HepG2 (cell line): ENCODE results near the gene CD200. TPM values are rescaled to one million over a fixed set of nuclear protein-coding genes. Genes with fewer than 3 reads are reported as not detected.
A peak's percentile ranks its signal among the peaks of the same experiment; 100 is the strongest.

ENCODE experiments used
- ATAC-seq: fragments of 200-7000 bp; cut with Tn5 transposase; 3 replicates; pipeline ENCODE4 v1.9.1; 2020; ENCODE audit warnings: mild to moderate bottlenecking, moderate library complexity
- BruUV-seq: library from RNA; stranded (reverse); fragments of 400-500 nt; replicated peaks from 2 replicates; lab custom pipeline; 2021; lab: Mats Ljungman, UMichigan
- CTCF ChIA-PET: fragments of 300-600 bp; formaldehyde crosslinking; extraction: SDS; loops from one replicate; lab custom pipeline; 2021; ENCODE audit warnings: low total read pairs, inconsistent platforms, low intra/inter-chr PET ratio; lab: Yijun Ruan, JAX
- POLR2A ChIA-PET: fragments of 350-600 bp; sonication (Branson Sonifier 250); formaldehyde crosslinking; loops from one replicate; lab custom pipeline; 2020; ENCODE audit warnings: antibody characterized with exemption, inconsistent platforms; lab: Yijun Ruan, JAX
- DNase-seq: peaks from one replicate; pipeline ENCODE4 v3.0.0-alpha.2; 2015; ENCODE audit warnings: low spot score
- FAIRE-seq: peaks from 3 replicates; lab custom pipeline; 2011; peaks lifted over from hg19 to GRCh38; lab: Jason Lieb, UNC
- H2AFZ ChIP-seq: one replicate; pipeline ENCODE4 v1.6.1; 2011; ENCODE audit warnings: low read length, inconsistent platforms
- H3K27ac ChIP-seq: fragments of 300-600 bp; 3 replicates; pipeline ENCODE4 v1.8.0; 2011; ENCODE audit warnings: mixed run types, mild to moderate bottlenecking, mixed read lengths, low read length, inconsistent platforms; ENCODE audit not compliant: insufficient read depth; ENCODE audit errors: extremely low read length
- H3K27me3 ChIP-seq, 2 experiments: fragments of 200-600 bp in 1 of 2; 2 replicates in 1 of 2; 3 replicates in 1 of 2; pipeline versions ENCODE4 v1.6.0 to v1.8.0; 2011; ENCODE audit warnings: low read length in 2 of 2, mild to moderate bottlenecking in 2 of 2, moderate library complexity in 2 of 2, inconsistent platforms in 1 of 2; ENCODE audit not compliant: insufficient read depth in 2 of 2, control insufficient read depth in 1 of 2
- H3K36me3 ChIP-seq, 2 experiments: fragments of 200-600 bp in 1 of 2; replicated peaks in 1 of 2; 2 replicates in 1 of 2; 3 replicates in 1 of 2; pipeline versions ENCODE4 v1.5.1 to v1.8.0; 2011; ENCODE audit warnings: low read length in 2 of 2, inconsistent platforms in 1 of 2; ENCODE audit not compliant: insufficient read depth in 2 of 2, control insufficient read depth in 1 of 2
- H3K4me1 ChIP-seq: 2 replicates; pipeline ENCODE4 v1.5.1; 2012; ENCODE audit warnings: low read length, inconsistent platforms; ENCODE audit not compliant: insufficient read depth
- H3K4me2 ChIP-seq: 2 replicates; pipeline ENCODE4 v1.6.0; 2011; ENCODE audit warnings: low read depth, low read length, inconsistent platforms
- H3K4me3 ChIP-seq, 3 experiments: fragments of 200-600 bp in 1 of 3; sonication (generic), shearing (Covaris generic) in 1 of 3; replicated peaks in 1 of 3; 2 replicates each; pipeline ENCODE4 v1.5.1; 2011 to 2016; ENCODE audit warnings: low read length in 3 of 3, inconsistent platforms in 2 of 3, low read depth in 2 of 3, mild to moderate bottlenecking in 2 of 3, control low read depth in 1 of 3, mixed read lengths in 1 of 3; ENCODE audit not compliant: insufficient read depth in 1 of 3
- H3K79me2 ChIP-seq: one replicate; pipeline ENCODE4 v1.6.1; 2011; ENCODE audit warnings: low read length, inconsistent platforms; ENCODE audit not compliant: insufficient read depth
- H3K9ac ChIP-seq: 2 replicates; pipeline ENCODE4 v1.6.0; 2011; ENCODE audit warnings: mild to moderate bottlenecking, low read depth, low read length, inconsistent platforms; ENCODE audit not compliant: insufficient read depth
- H3K9me3 ChIP-seq: 2 replicates; pipeline ENCODE4 v1.5.1; 2012; ENCODE audit warnings: mild to moderate bottlenecking, low read length
- H4K20me1 ChIP-seq: 2 replicates; pipeline ENCODE4 v1.6.0; 2011; ENCODE audit warnings: inconsistent platforms, mild to moderate bottlenecking, low read length, moderate library complexity; ENCODE audit not compliant: insufficient read depth
- DPF2 ChIP-seq: sonication (generic); formaldehyde crosslinking; IDR thresholded peaks from 2 replicates; pipeline ENCODE4 v1.4.0; 2020; ENCODE audit warnings: mild to moderate bottlenecking, low read depth, missing genetic modification reagents, borderline replicate concordance
- GLI4 ChIP-seq: sonication (generic); formaldehyde crosslinking; IDR thresholded peaks from 2 replicates; pipeline ENCODE4 v1.5.1; 2020; ENCODE audit warnings: missing genetic modification reagents, mild to moderate bottlenecking, moderate library complexity, borderline replicate concordance
- PHB2 ChIP-seq: fragments of 450-650 bp; IDR thresholded peaks from 2 replicates; pipeline ENCODE4 v1.6.1; 2018; ENCODE audit not compliant: partially characterized antibody
- POGZ ChIP-seq: sonication (generic); formaldehyde crosslinking; IDR thresholded peaks from 2 replicates; pipeline ENCODE4 v1.4.0; 2020; ENCODE audit warnings: mild to moderate bottlenecking, missing genetic modification reagents
- SALL1 ChIP-seq: sonication (generic); formaldehyde crosslinking; IDR thresholded peaks from 2 replicates; pipeline ENCODE4 v1.8.0; 2022; ENCODE audit warnings: mild to moderate bottlenecking, missing genetic modification reagents
- SOX13 ChIP-seq, 3 experiments: fragments of 450-650 bp in 1 of 3; sonication (generic) in 1 of 3; formaldehyde crosslinking in 1 of 3; IDR thresholded peaks in 2 of 3; conservative IDR thresholded peaks in 1 of 3; 2 replicates each; pipeline versions ENCODE4 v1.5.0 to v1.6.1; 2016 to 2020; ENCODE audit warnings: antibody characterized with exemption in 1 of 3, mild to moderate bottlenecking in 1 of 3, missing compliant biosample characterization in 1 of 3, missing genetic modification reagents in 1 of 3, moderate library complexity in 1 of 3
- ZNF558 ChIP-seq: sonication (generic); formaldehyde crosslinking; IDR thresholded peaks from 2 replicates; pipeline ENCODE4 v1.9.0; 2022; ENCODE audit warnings: mild to moderate bottlenecking, missing genetic modification reagents, borderline replicate concordance
- WGBS: methylation state at CpG from one replicate; pipeline ENCODE4 v1.1.6; 2017; ENCODE audit warnings: low lambda C conversion rate; 5-methylcytosine and 5-hydroxymethylcytosine counted together
- in situ Hi-C: cut with HindIII; loops from 2 replicates; pipeline ENCODE4 v1.10.0; 2017; ENCODE audit warnings: low pct_unique_long_range_greater_than_20kb; ENCODE audit not compliant: extremely low pct_ligation_motif_present
- intact Hi-C: fragments of 100-400 bp; cut with micrococcal nuclease; formaldehyde crosslinking; loops from one replicate; pipeline ENCODE4 v1.10.0; 2022; ENCODE audit not compliant: unreplicated experiment
- polyA plus RNA-seq, 8 experiments: library from polyadenylated mRNA; depleted of rRNA in 3 of 8; stranded (reverse) in 7 of 8; unstranded in 1 of 8; fragments of >200 nt; fragmentation: Illumina TruSeq in 4 of 8; extraction: Trizol in 4 of 8; gene quantifications; 2 replicates each; pipeline versions ENCODE4 v1.2.1 to v1.2.3, GENCODE V29; 2011 to 2016; ENCODE audit warnings: low read depth in 4 of 8, missing spikeins in 1 of 8, mixed read lengths in 1 of 8; ENCODE audit not compliant: insufficient read depth in 1 of 8
- total RNA-seq, 5 experiments: library from RNA; depleted of rRNA; stranded (reverse); fragments of >200 nt; fragmentation: Illumina TruSeq; extraction: Trizol; gene quantifications; 2 replicates each; pipeline ENCODE4 v1.2.3, GENCODE V29; 2016; ENCODE audit warnings: low read depth in 1 of 5
- TF ChIP-seq, protein P1 (sequence below): conservative IDR thresholded peaks from 2 replicates; pipeline ENCODE4 v1.6.1; 2018; ENCODE audit warnings: missing genetic modification reagents
- TF ChIP-seq, protein P2 (sequence below): sonication (generic); formaldehyde crosslinking; conservative IDR thresholded peaks from 2 replicates; pipeline ENCODE4 v1.8.1; 2023; ENCODE audit warnings: missing genetic modification reagents
- TF ChIP-seq, protein P3 (sequence below), 2 experiments: sonication (generic) in 1 of 2; formaldehyde crosslinking in 1 of 2; IDR thresholded peaks; 2 replicates each; pipeline versions ENCODE4 v1.5.1 to v1.6.1; 2011 to 2020; ENCODE audit warnings: borderline replicate concordance in 1 of 2, low read depth in 1 of 2, low read length in 1 of 2, mild to moderate bottlenecking in 1 of 2, missing genetic modification reagents in 1 of 2, moderate library complexity in 1 of 2

The CD200 gene
- total and polyA plus RNA-seq, 2 of the 13 experiments (the other 11 are each of a cell fraction or from before 2014, with no cell fraction given): not detected

DNA sequence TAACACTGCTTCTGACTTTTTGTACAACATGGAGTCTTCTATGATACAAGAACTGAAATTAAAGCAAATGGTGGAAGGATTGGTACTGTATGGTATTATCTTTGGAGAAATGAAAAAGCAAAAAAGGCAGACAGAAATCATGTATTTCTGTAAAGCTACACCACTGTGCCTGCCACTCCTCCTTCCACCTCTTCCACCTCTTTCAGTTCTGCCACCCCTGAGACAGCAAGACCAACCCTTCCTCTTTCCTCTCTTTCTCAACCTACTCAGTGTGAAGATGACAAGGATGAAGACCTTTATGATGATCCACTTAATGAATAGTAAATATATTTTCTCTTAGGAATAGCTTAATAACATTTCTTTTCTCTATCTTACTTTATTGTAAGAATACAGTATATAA, 57.0 kb downstream of the CD200 start (continued):
- TF ChIP-seq, protein P1, sequence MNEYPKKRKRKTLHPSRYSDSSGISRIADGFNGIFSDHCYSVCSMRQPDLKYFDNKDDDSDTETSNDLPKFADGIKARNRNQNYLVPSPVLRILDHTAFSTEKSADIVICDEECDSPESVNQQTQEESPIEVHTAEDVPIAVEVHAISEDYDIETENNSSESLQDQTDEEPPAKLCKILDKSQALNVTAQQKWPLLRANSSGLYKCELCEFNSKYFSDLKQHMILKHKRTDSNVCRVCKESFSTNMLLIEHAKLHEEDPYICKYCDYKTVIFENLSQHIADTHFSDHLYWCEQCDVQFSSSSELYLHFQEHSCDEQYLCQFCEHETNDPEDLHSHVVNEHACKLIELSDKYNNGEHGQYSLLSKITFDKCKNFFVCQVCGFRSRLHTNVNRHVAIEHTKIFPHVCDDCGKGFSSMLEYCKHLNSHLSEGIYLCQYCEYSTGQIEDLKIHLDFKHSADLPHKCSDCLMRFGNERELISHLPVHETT (CRISPR knock-in tag): no peak
- no peak for TF ChIP-seq ZNF558 (CRISPR knock-in tag)
- TF ChIP-seq, protein P2, sequence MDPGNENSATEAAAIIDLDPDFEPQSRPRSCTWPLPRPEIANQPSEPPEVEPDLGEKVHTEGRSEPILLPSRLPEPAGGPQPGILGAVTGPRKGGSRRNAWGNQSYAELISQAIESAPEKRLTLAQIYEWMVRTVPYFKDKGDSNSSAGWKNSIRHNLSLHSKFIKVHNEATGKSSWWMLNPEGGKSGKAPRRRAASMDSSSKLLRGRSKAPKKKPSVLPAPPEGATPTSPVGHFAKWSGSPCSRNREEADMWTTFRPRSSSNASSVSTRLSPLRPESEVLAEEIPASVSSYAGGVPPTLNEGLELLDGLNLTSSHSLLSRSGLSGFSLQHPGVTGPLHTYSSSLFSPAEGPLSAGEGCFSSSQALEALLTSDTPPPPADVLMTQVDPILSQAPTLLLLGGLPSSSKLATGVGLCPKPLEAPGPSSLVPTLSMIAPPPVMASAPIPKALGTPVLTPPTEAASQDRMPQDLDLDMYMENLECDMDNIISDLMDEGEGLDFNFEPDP (CRISPR knock-in tag): no peak

DNA sequence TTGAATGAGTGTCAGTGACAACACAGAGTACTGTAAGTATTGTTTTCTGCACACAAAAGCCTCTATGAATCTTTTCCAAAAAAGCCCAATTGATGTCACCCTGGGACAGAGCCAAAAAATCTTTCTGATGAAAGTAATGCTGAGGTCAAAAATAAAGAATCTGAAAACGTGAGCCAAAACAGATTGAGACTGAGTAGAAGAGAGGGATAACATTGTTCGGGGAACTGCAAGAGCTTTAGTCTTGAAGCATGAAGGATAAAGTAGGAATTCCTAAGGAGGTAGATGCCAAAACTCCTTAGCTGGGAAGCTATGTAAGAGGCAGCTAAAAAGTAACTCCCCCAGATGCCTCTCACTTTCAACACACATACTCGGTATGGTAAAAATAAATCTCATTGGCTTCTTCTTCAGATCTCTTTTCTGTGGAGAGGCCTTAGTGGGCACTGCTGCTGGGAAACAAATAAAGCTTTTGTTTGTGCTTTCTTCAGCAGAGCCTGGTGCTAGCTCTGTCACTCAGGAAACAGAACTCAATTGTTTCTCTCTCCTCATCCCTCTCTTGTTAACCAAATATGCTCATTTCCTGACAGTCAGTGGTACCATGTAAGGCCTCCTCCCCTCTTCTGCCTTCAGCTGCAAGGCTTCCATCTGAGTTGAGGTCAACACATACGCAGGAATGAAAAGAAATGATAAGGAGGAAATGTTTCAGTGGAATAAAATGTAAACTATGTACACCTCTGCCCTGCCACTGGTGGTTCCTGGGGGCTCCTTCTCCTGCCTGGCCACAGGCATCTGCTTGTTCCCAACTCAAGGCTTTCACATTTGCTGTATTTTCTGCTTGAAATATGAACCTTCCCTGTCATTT, 58.1 kb downstream of the CD200 start:
- POLR2A ChIA-PET: no interaction called here
- Histone ChIP-seq H3K4me2 (no peak overlapping the region), H3K4me3 (no peak overlapping the region), H3K4me1 (no peaks in the 10 kb centered on the region), H3K27me3 (no peaks in the 10 kb centered on the region), H3K9me3 (no peaks in the 10 kb centered on the region), H3K27ac (no peak overlapping the region), H2AFZ (no peak overlapping the region), H3K9ac (no peak overlapping the region), H3K36me3 (no peaks in the 10 kb centered on the region), H4K20me1 (no peaks in the 10 kb centered on the region), H3K79me2 (no peaks in the 10 kb centered on the region)
- no peak for DNase-seq
- BruUV-seq: no TSS peak
- intact Hi-C loops: no loop called here
- no peak for FAIRE-seq
- ATAC-seq: no peak
- WGBS: 2% methylated on average over 4 of the region's 4 CpGs
- TF ChIP-seq SOX13 (IDR thresholded peaks at IDR 0.05): no peak
- peak in 1 of 2 experiments; percentile 38; a peak in 1 of 4 replicates for TF ChIP-seq SOX13 (CRISPR knock-in tag; conservative IDR thresholded peaks at IDR 0.05 in 1 of 2, IDR thresholded peaks at IDR 0.05 in 1 of 2)
- TF ChIP-seq, protein P3, sequence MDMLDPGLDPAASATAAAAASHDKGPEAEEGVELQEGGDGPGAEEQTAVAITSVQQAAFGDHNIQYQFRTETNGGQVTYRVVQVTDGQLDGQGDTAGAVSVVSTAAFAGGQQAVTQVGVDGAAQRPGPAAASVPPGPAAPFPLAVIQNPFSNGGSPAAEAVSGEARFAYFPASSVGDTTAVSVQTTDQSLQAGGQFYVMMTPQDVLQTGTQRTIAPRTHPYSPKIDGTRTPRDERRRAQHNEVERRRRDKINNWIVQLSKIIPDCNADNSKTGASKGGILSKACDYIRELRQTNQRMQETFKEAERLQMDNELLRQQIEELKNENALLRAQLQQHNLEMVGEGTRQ (IDR thresholded peaks at IDR 0.05; ENCODE audit: low read depth, low read length): no peak
- TF ChIP-seq, protein P3 (CRISPR knock-in tag; IDR thresholded peaks at IDR 0.05; ENCODE audit: borderline replicate concordance): no peak
- no peak for TF ChIP-seq SALL1 (CRISPR knock-in tag)
- TF ChIP-seq POGZ (CRISPR knock-in tag): no peak
- TF ChIP-seq DPF2: no peak
- TF ChIP-seq PHB2: no peak
- TF ChIP-seq GLI4: no peak
- CTCF ChIA-PET: no interaction called here
- in situ Hi-C loops: no loop called here
